Measurements from ENCODE around the gene NDUFS7.

NDUFS7 gene

DNA sequence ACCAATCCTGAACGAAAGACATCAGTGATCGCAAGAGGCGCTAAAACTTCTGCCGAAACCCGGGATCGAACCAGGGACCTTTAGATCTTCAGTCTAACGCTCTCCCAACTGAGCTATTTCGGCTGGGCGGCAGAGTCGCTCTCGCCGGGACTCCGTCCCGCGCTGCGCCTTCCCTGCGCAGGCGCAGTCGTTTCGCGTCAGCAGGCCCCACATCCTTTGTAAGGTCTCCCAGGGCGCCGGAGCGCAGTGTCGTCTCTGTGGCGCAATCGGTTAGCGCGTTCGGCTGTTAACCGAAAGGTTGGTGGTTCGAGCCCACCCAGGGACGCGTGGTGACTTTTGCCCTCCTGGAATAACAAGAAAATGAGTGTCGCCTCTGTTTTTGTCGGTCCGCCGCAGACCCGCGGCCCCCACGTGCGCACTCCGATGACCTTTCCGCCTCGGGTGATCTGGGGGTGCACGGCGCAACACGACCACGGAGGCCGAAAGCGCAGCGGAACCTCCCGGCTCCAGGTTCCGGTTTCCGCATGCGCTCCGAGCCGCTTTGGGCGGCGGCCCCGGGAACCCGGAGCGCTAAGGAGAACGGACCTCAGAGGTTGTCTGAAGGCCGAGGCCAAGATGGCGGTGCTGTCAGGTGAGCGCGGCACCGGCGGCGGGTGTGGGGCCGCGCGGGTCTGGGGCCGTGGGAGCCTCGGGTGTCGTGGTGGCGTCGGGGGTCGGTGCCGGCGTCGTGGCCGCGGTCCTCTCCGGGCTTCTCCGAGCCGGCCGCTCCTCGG, at the start of gene NDUFS7:
Gene NDUFS7, plus strand, starts transcription at position 596 of the 773 bp plus-strand sequence. Its CDS starts 20 bp downstream, at position 616.
- peak; percentile 82 for DNase-seq

GRCh38 chr19:1336079-1336684, 47.5 kb upstream of the NDUFS7 start:
- DNase-seq = no peak

DNA sequence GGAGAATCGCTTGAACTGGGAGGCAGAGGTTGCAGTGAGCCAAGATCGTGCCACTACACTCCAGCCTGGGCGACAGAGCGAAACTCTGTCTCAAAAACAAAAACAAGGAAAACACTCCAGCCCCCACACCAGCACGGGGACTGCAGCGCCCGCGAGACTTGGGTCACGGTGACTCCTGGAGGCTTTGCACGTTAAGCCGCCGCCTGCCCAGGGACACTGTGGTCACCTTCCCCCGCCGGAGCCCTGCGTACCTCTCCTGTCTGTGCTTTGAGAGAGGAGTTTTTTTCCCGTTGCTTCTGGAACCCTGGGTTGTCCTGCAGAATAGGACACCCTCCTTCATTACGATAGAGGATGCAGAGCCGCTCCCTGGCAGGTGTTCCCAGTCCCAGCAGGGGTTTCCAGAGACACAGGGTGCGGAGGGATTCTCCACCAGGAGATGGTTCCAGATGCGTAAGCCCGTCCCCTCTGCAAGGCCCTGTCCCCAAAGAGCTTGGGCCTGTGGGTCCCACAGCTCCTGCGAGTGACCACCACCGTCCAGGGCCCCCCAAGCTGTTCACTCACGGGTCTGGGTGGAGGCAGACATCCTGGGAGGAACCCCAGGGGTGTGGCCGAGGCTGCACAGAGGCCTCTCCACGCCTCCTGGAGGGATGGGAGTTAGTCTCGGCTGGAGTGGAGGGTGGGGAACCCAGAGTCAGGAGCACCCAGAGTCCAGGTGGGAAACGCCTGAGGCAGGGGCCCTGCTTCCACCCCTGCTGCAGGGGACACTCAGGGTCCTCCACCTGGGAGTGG, 42.8 kb upstream of the NDUFS7 start:
- DNase-seq = no peak

- no peak for DNase-seq
Observed at GRCh38 chr19:1343041-1343440, 40.7 kb upstream of the NDUFS7 start.

DNA sequence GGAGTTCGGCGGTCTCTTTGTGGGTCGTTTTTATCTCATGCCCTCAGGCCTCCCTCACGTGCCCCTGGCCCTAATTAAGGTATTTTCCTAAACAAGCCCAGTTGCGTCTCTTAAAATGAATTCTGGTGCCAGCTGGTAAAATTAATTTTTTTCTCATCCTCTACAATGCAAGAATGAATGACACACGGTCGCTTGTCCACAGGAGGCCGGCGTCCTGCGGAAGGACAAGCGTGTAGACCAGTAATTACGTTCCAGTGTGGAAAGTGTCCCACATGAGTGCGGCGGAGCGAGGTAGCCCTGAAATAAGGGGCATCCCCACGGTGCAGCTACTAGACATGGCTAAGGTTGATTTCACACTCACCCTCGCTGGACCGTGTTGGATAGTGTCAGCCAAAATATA, 34.5 kb upstream of the NDUFS7 start:
- no peak for DNase-seq

DNA sequence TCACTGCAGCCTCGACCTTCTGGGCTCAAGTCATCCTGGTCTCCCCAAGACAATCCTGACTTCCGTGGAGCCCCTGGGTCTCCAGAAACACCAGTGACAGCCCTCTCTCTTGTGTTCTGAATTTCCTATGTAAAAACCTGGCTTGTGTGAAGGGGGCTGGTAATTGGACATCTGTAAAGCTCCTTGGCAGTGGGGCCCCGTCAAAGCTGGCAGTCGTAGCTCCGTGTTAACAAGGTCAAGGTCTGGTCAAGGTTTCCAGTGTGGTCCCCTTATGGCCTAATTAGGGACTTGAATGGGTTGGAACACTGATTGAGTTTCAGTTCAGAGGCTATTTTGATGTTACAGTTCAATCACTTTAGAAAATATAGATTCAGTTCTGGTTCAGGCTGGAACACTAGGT, 32.8 kb upstream of the NDUFS7 start:
- no peak for DNase-seq

DNA sequence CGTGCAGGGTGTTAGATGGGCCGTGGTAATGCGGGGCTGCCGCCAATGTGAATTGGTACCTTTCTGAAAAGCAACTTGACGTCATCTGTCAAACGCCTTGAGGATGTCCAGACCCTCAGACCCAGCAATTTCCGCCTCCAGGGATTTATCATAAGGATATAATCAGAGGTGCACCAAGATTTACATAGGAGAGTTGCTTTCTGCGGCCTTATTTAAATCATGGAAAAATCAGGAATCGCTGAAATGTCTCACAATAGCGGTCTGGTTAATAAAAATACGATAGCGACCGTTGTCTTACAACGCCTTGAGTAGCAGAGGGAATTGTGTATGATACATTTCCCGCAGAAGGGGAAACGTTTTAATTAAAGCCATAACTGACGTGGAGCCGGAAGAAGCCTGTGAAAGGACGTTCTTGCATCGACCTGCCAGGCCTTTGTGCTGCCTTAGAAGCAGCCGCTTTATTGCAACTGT, 32.3 kb upstream of the NDUFS7 start:
- DNase-seq = no peak

DNA sequence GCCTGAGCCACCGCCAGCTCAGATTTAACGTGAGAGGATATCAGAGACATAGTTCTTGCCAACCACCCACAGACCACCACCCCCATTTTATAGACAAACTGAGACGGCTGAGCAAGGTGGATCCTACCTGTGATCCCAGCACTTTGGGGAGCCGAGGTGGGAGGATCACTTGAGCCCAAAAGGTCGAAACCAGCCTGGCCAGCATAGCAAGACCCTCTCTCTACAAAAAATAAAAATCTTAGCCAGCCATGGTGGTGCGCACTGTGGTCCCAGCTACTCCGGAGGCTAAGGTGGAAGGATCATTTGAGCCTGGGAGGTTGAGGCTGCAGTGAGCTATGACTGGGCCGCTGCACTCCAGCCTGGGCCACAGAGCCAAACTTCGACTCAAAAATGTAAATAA, 30.6 kb upstream of the NDUFS7 start:
- no peak for DNase-seq

- DNase-seq = no peak
Observed at GRCh38 chr19:1354970-1355567, 28.6 kb upstream of the NDUFS7 start.

GRCh38 chr19:1355568-1356507, 27.9 kb upstream of the NDUFS7 start:
- DNase-seq = no peak

GRCh38 chr19:1356508-1356865, 27.2 kb upstream of the NDUFS7 start:
- no peak for DNase-seq

DNA sequence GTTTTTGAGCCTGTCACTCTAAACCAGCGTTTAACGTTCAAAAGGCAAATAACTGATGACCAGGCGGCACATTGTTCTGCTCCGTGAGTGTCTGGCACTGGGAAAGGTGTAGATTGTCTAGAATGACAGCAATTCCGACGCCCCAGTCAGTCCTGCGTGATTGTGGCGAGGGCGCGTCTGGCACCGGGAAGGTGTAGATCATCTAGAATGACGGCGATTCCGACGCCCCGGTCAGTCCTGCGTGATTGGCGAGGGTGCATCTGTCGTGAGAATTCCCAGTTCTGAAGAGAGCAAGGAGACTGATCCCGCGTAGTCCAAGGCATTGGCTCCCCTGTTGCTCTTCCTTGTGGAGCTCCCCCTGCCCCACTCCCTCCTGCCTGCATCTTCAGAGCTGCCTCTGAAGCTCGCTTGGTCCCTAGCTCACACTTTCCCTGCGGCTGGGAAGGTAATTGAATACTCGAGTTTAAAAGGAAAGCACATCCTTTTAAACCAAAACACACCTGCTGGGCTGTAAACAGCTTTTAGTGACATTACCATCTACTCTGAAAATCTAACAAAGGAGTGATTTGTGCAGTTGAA, 26.1 kb upstream of the NDUFS7 start:
- DNase-seq = no peak

DNA sequence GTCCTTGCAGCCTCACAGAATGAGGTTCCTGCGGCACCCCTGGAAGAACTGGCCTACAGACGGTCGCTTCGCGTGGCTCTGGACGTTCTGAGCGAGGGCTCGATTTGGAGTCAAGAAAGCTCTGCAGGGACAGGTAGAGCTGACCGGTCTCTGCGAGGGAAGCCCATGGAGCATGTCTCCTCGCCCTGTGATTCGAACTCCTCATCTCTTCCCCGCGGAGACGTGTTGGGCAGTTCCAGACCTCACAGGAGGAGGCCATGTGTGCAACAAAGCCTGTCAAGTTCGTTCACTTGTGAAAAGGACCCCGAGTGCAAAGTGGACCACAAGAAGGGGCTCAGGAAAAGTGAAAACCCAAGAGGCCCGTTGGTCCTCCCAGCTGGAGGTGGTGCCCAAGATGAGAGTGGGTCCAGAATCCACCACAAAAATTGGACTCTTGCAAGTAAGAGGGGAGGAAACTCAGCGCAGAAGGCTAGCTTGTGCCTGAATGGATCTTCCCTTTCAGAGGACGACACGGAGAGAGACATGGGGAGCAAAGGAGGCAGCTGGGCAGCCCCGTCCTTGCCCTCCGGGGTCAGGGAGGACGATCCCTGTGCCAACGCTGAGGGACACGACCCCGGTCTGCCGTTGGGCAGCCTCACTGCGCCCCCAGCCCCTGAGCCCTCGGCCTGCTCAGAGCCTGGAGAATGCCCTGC, 23.4 kb upstream of the NDUFS7 start:
- DNase-seq = no peak

DNA sequence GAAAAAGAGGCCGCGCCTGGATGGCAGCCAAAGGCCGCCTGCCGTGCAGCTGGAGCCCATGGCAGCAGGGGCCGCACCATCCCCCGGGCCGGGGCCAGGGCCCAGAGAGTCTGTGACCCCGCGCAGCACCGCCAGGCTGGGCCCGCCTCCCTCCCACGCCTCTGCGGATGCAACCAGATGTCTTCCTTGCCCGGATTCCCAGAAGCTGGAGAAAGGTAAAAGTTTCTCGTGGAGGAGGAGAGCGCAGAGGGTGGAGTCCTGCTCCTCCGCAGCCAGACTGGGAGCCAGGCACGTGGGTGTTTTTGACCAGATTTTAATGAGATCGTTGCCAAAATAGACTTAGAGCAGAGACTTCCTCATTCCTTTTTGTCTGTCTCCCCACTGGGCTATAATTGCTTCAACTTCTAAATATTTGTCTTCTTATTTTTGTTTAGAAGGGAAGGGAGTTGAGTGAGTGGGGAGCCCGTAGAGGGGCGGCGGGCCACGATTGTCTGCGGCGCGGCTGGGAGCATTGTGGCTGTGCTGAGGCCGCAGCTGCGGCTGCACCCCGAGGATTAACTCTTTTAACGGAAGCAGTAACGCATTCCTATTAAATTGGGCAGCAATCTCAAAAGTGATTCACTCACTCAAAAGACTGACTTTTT, 22.8 kb upstream of the NDUFS7 start:
- DNase-seq = no peak

- DNase-seq = no peak
Observed at GRCh38 chr19:1361601-1362386, 21.9 kb upstream of the NDUFS7 start.

DNA sequence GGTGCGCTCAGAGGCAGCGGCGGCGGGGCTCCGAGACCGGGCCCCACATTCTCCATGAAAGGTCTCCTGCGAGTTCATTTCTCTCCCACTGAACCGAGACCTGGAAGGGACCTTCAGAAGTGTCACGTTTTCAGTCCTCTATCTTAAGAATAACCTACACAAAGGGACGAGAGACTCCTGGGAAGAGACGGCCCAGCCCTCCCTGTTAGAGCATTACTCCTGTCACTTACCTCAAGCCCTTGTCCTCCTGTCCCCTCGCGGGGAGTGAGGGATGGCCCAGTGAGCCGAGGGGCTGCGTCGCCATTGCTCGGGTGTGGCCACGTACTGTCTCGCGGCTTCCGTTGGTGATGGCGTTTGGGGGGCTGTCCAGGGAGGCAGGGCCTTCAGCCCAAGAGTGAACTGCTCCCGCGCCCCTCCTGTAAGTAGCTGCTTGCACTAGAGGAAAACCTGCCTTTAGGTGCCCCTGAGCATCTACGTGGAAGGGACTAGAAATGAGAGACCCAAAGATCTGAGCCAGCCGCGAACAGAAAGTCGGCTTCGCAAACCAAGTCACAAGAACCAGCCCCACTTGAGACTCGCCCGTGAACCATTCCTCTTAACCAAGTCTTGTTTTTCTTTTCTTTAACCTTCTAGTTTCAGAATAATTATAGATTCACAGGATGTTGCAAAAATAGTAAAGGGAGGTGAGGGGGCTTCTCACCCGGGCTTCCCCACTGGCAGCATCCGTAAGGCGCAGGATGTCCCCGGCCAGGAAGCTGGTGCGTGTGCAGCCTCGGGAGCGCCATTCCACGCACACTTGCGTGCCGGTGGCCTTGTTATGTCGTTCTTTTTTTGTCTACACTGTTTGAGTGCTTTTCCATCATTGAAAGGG, 21.1 kb upstream of the NDUFS7 start:
- peak; percentile 14 for DNase-seq

DNA sequence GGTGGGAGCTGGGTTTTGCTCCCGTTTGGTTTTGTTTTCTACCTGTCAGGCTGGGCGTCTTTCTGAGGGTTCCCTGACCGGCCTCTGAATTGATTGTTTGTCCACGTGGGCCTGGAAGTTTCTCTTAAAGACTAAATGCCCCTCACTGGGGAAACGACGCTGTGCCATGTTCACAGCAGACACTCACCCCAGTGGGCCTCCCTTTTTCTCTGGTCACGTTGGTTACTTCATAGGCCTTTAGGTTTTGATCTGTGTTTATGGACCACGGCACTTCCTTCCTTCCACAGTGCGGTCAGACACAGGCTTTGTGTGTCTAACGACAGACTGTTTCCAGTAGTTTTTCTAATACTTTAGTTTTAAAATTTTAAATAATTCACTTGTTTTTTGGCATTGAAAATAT, 20.1 kb upstream of the NDUFS7 start:
- peak; percentile 28 for DNase-seq

DNA sequence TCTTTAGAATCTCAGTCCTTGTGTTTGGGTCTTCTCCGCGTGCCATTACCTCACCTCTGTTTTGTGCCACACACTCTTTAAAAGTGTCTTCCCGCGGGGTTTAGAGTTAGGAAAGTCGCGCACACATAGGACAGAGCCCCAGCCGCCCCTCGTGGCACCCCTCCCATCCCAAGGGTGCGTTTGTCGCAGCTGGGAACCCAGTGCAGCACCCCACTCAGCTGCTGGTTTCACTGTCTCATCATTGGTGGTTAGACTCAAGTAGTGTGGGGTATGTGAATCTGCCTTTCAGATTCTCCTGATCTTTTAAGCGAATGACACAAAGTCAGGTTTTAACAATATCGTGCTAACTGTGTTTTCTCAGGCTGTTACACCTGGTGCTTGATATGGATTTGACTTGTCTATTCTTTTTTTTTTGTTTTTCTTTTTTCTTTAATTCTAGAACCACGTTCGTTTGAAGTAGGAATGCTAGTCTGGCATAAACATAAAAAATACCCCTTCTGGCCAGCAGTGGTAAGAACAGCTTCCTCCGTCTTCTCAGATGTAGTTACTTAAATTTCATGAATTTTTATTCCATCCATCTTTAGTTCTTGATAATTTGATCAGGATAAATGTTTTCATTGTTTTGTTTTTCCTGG, 19.5 kb upstream of the NDUFS7 start:
- no peak for DNase-seq

Data from GDM1 (cell line).